ENCODE measurements around the gene WDR48. TPM values are rescaled to one million over a fixed set of nuclear protein-coding genes. Genes with fewer than 3 reads are reported as not detected.
A peak's percentile ranks its signal among the peaks of the same experiment; 100 is the strongest.

Gene WDR48
- total RNA-seq, 1 experiment from 2014 or later: 21.2 TPM

- no peak for DNase-seq (ENCODE audit: low spot score)
These were observed 69.8 kb downstream of the WDR48 start for GRCh38 chr3:39121621-39122020.

- no peak for DNase-seq (ENCODE audit: low spot score)
These were observed 71.0 kb downstream of the WDR48 start for GRCh38 chr3:39122813-39123212.

GRCh38 chr3:39124876-39125840 lies 73.3 kb downstream of the WDR48 start:
- peak; percentile 46 for DNase-seq (ENCODE audit: low spot score)

- peak; percentile 40 for DNase-seq (ENCODE audit: low spot score)
These were observed 74.2 kb downstream of the WDR48 start for GRCh38 chr3:39125841-39126500.

GRCh38 chr3:39126532-39127071 lies 74.8 kb downstream of the WDR48 start:
- peak; percentile 45 for DNase-seq (ENCODE audit: low spot score)

- DNase-seq (ENCODE audit: low spot score): no peak
These were observed 75.6 kb downstream of the WDR48 start for GRCh38 chr3:39127269-39127907.

GRCh38 chr3:39127908-39128304 lies 76.1 kb downstream of the WDR48 start:
- DNase-seq (ENCODE audit: low spot score): no peak

- DNase-seq (ENCODE audit: low spot score): no peak
These were observed 77.1 kb downstream of the WDR48 start for GRCh38 chr3:39128951-39129350.

GRCh38 chr3:39130026-39130425 lies 78.2 kb downstream of the WDR48 start:
- DNase-seq (ENCODE audit: low spot score): no peak

- DNase-seq (ENCODE audit: low spot score): no peak
These were observed 79.0 kb downstream of the WDR48 start for GRCh38 chr3:39130693-39131265.

GRCh38 chr3:39132096-39133092 lies 80.6 kb downstream of the WDR48 start:
- DNase-seq (ENCODE audit: low spot score): no peak

- no peak for DNase-seq (ENCODE audit: low spot score)
These were observed 81.3 kb downstream of the WDR48 start for GRCh38 chr3:39133093-39133490.

- DNase-seq (ENCODE audit: low spot score): no peak
These were observed 82.0 kb downstream of the WDR48 start for GRCh38 chr3:39133822-39134221.

GRCh38 chr3:39134305-39134704 lies 82.5 kb downstream of the WDR48 start:
- no peak for DNase-seq (ENCODE audit: low spot score)

GRCh38 chr3:39135170-39135805 lies 83.5 kb downstream of the WDR48 start:
- DNase-seq (ENCODE audit: low spot score): no peak

- no peak for DNase-seq (ENCODE audit: low spot score)
These were observed 85.0 kb downstream of the WDR48 start for GRCh38 chr3:39136533-39137434.

- no peak for DNase-seq (ENCODE audit: low spot score)
These were observed 85.7 kb downstream of the WDR48 start for GRCh38 chr3:39137435-39137936.

GRCh38 chr3:39137991-39138803 lies 86.4 kb downstream of the WDR48 start:
- no peak for DNase-seq (ENCODE audit: low spot score)

Data from A172 (cell line).